GM18873 (cell line): Measurements from ENCODE around the gene OR1A2.
"Not testable (repeated sequence)": the region's sequence is repeated elsewhere in the genome, so short reads cannot be mapped to it uniquely, and the experiment has no call there.

Experiments
- ATAC-seq: cut with Tn5 transposase; IDR thresholded peaks from one replicate; pipeline ENCODE4 v1.9.1; 2021; ENCODE audit warnings: mild to moderate bottlenecking, moderate library complexity, moderate number of reproducible peaks; ENCODE audit not compliant: unreplicated experiment, low FRiP score

Gene OR1A2, protein sequence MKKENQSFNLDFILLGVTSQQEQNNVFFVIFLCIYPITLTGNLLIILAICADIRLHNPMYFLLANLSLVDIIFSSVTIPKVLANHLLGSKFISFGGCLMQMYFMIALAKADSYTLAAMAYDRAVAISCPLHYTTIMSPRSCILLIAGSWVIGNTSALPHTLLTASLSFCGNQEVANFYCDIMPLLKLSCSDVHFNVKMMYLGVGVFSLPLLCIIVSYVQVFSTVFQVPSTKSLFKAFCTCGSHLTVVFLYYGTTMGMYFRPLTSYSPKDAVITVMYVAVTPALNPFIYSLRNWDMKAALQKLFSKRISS

DNA sequence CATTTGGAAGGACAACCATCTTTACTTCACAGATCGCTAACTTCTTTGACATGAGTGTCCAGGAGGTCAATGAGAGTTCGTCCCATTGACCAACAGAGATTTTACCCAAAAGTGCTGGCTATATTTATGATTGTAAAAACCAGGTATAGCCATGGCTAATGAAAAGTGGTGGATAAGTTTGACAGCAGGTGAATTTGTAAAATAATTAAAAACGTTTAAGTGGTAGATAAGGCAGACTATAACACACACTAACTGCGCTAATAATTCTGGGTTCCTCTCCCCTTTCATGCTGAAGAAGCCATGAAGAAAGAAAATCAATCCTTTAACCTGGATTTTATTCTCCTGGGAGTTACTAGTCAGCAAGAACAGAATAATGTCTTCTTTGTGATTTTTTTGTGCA, at the start of gene OR1A2:
TSS of gene OR1A2 (plus strand) at position 301 of the 400 bp plus-strand sequence. CDS start at position 301, 0 bp downstream.
- no peak for ATAC-seq

GRCh38 chr17:3157218-3157617, 40.1 kb upstream of the OR1A2 start:
- ATAC-seq = no peak

DNA sequence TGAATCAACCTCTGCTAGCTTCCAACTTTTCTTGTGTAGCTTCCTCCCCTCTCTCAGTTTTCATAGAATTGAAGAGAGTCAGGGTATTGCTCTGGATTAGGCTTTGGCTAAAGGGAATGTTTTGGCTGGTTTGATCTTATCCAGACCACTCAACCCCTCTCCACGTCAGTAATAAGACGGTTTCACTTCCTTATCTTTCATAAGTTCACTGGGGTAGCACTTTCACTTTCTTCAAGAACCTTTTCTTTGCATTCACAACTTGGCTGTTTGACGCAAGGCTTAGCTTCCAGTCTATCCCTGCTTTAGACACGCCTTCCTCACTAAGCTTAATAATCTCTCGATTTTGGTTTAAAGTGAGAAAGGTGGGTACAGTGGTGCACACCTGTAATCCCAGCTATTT, 29.7 kb upstream of the OR1A2 start:
- ATAC-seq = no peak

DNA sequence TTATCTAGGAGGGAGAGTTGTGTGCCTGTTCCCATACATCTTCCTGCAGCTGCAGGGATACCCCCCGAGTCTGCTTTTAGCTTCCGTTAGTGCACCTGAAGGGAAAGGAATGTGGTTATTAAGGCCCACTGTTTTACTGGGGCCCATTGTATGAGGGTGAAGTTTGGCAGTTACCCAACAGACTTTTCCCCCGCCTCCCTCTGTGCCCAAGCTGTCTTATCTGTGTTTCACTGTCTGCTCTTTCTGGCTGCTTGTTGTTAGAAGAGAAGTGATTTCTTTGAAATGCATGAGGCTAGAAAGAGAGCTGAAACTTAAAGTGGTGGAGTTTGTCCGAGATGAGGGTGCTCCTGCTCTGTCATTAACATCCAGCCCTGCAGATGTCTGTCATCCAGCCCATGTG, 7.4 kb upstream of the OR1A2 start:
- ATAC-seq = no peak

- ATAC-seq = no peak
These were observed 10.0 kb downstream of the OR1A2 start, which contains the start of gene OR1A1 for GRCh38 chr17:3207367-3207766. TSS of gene OR1A1 (plus strand) at chr17:3207667. CDS start at chr17:3215621, 7,954 bp downstream.

DNA sequence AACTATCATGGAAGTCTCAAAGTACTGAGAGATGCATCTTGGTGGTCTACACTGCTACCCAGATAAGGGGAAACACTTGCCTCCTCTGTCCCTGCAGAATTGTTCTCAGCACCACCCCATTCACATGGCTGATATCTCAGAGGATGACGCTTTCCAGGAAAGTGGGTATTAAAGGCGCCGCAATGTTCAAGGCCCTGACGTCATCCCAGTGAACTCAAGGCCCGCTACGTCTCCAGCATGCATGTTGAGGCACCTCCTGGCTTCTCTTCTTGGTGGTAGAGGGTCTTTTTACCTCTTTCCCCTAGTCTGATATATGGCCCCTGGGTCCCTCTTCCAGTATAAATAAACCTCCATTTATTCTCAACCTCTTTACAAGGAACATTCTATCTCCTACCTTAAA, 11.2 kb downstream of the OR1A2 start:
- no peak for ATAC-seq

GRCh38 chr17:3213001-3213400, 15.7 kb downstream of the OR1A2 start:
- no peak for ATAC-seq

GRCh38 chr17:3213587-3213986, 16.3 kb downstream of the OR1A2 start:
- no peak for ATAC-seq

DNA sequence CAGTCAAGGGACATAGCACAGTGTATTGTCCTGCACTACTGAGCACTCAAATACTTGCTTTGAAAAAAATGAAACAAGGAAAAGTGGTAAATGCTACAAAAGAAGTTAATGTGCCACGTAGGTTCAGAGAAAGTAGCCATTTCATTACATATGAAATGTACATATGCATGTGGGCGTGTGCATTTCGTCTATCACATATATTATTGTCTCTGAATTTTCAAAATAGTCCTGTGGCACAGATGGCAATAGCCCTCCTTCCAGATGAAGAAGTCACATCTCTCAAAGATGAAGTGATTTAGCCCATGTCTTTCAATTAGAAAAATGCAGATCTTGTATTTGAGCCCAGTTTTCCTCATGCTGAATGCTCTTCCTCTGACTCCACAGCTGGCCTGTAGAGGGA, 22.7 kb downstream of the OR1A2 start:
- not testable (repeated sequence) for ATAC-seq

- no peak for ATAC-seq
These were observed 24.5 kb downstream of the OR1A2 start for GRCh38 chr17:3221850-3222249.

DNA sequence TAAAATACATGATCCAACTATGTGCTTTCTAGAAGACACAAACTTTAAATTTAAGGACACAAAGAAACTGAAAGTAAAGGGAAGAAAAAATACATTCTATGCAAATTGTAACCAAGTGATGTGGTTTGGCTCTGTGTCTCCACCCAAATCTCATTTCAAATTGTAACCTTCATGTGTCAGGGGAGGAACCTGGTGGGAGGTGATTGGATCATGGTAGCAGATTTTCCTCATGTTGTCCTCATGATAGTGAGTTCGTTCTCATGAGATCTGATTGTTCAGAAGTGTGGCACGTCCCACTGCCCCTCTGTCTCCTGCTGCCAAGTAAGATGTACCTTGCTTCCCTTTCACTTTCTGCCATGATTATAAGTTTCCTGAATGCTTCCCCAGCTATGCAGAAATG, 25.2 kb downstream of the OR1A2 start:
- no peak for ATAC-seq

- not testable (repeated sequence) for ATAC-seq
These were observed 27.5 kb downstream of the OR1A2 start for GRCh38 chr17:3224721-3225352.

DNA sequence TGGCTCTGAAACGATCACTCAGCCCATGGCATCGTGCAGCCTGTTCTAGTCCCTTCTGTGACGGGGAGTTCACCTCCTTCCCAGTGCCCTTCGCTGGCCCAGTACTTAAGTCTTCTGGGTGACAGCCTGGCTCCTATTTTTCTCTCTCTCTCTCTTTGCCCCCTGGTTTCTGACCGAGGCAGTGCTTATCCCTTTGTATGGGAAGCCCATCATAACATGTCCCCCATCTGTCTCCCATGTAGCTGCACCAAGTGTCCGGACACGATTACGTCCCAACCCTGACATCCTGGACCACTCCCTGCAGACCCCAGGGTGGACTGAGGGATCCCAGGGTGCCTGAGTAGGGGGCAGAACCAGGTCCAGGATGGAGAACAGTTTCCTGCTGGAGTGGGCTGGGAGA, 35.0 kb downstream of the OR1A2 start:
- not testable (repeated sequence) for ATAC-seq

GRCh38 chr17:3238685-3239084, 41.4 kb downstream of the OR1A2 start:
- not testable (repeated sequence) for ATAC-seq

GRCh38 chr17:3241044-3241443, 43.7 kb downstream of the OR1A2 start:
- not testable (repeated sequence) for ATAC-seq

DNA sequence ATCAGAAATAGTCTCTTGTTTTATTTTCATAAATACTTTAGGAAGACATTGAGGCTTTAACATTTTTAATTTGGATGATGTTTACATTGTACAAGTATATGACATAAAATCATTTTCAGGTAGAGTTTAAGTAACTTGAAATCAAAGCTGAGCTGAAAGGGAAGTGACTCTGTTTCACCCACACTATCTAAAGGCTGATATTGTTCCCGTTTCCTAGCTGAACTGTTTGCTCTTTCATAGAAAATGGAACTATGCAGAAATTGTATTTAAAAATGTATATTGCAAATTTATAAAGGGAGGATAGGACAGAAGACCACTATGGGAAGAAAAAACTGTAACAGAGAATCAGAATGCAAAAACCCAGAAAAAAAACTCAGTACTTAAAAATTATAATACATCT, 47.5 kb downstream of the OR1A2 start:
- not testable (repeated sequence) for ATAC-seq
